Measurements from ENCODE around the gene ROR2. TPM values are rescaled to one million over a fixed set of nuclear protein-coding genes. Genes with fewer than 3 reads are reported as not detected.
A peak's percentile ranks its signal among the peaks of the same experiment; 100 is the strongest.

The ROR2 gene
- total and polyA plus RNA-seq, 2 of the 8 experiments (the other 6 are each of a cell fraction or from before 2014, with no cell fraction given): 2.7 to 4.3 TPM

DNA sequence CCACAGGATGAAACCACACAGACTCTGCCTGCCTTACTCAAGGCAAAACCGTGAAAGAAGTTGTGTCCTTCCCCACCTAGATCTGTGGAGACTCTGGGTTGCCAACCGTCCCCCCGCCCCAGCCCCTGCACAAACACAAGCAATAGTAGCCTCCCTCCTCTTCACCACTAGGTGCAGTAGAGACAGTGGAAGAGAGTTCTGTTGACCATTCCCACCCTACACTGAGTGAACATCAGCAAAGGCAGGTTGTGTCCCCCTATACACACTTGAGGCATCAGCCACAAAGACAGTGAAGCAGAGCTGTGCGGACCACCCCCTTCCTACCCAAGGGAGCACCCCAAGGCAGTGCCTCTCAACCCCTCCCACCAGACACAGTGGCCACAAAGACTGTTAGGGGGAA lies 302.7 kb downstream of the ROR2 start (continued):
- TF ChIP-seq CTCF (IDR thresholded peaks at IDR 0.05; ENCODE audit: control extremely low read depth in 1 of 3, insufficient read depth in 1 of 3, low read depth in 1 of 3, low read length in 3 of 3): peak; percentile 2 to 41 (median 17); a peak in 2 of 4 replicates
- no peak for TF ChIP-seq BCL11A (IDR thresholded peaks at IDR 0.05; ENCODE audit: low read depth in 2 of 2, low read length in 2 of 2)
- TF ChIP-seq RBBP5 (IDR thresholded peaks at IDR 0.05; ENCODE audit: borderline replicate concordance, low read depth, low read length): no peak
- TF ChIP-seq TAF7 (optimal IDR thresholded peaks at IDR 0.05; ENCODE audit: borderline replicate concordance, low read depth, low read length): no peak
- no peak for TF ChIP-seq SIX5 (IDR thresholded peaks at IDR 0.05; ENCODE audit: low read depth, low read length)

All from H1 (cell line).